ENCODE data around the gene HAS3.

DNA sequence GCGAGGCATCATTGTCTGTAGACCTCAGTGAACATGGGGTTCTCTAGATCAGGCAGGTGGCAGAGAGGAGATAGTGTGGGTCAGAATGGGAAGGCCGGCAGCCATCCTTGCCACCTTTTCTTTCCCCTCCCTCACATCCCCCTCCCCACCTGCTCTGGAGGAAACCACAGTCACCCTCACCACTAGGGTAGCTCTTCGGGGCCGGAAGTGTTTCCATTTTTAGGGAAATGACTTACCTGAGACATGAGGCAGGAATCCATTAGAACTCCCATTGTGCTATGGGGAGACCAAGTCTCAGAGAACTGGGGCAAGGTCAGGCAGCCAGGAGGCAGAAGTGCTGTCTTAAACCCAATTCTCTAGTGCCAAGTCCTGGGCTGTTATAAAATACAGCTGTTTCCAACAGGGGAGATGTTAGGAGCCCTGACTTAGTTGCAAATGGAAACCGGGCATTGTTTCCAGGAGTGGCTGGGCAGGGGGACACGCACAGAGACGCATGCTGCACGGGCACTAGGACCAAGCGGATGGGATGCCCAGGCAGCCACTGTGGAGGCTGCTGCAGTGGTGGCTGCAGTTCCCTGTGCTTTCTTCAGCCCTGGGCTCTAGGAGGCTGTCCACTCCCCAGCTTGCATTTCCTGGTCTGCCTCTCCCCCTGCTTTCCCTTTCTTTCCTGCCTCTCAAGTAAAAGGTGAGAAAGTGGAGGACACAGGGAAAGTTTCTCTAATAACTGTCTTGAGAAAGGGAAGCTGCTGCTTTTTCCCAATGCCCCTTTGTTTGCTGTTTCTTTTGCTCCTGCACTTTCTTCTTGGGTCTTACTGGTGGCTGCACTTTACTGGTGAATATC lies 2.8 kb downstream of the HAS3 start:
- TF ChIP-seq CTCF (optimal IDR thresholded peaks at IDR 0.05 in 1 of 3, IDR thresholded peaks at IDR 0.05 in 1 of 3, conservative IDR thresholded peaks at IDR 0.05 in 1 of 3; ENCODE audit: extremely low read depth in 1 of 3, insufficient read depth in 2 of 3, low read length in 3 of 3) (no peak), EZH2 (IDR thresholded peaks at IDR 0.05; ENCODE audit: low read length) (no peak)
